ENCODE data around the gene ZNF507. TPM values are rescaled to one million over a fixed set of nuclear protein-coding genes. Genes with fewer than 3 reads are reported as not detected.

Gene ZNF507
- total RNA-seq = 18.6 TPM

DNA sequence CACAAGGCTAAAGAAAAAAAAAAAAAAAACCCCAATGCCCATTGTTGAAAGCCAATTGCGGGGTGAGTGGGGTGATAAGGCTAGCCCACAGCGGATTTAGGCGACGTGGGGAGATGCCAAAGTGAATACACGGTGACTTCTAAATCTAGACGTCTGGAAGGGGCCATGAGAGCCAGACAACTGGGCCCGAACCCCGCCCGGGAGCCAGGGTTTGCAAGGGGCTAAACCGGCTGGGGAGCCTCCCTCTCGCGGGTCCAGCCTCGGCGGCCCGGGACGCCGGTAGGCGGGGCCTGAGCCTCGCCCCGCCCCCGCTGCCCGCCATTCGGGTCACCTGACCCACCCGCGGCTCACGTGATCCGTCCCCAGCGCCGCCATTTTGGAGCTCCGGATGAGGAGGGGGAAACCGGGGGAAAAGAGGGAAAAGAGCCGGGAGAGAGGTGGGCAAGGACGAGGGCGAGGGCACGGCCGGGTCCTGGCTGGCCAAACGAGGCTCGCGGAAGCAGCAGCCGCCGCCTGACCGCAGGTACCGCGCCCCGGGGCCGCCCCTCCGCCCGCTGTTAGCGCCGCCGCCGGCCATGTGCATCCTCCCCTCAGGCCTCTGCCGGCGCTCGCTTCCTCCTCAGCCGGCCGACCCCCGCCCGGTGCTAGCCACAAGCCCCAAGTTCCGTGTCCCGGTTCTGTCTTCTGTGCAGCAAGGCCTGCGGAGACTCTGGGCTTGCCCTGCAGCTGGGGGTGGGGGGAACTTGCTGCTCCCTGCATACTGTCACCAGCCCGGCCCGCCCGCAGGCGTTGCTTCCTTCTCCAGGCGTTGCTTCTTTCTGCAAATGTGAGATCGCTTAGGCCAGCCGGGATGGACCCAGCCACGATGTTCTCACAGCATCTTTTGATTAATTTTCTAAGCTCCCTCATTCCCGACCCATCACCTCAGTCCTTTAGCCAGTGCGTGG is at the start of gene ZNF507:
Gene ZNF507, plus strand, starts transcription at position 350 of the 947 bp plus-strand sequence. CDS start 7,221 bp downstream, outside the sequence.
- peak; percentile 56 for DNase-seq

- DNase-seq = no peak
Measured at GRCh38 chr19:32296694-32297093, 48.7 kb upstream of the ZNF507 start.

- no peak for DNase-seq
Measured at GRCh38 chr19:32302778-32303177, 42.6 kb upstream of the ZNF507 start.

GRCh38 chr19:32303193-32303592 is 42.2 kb upstream of the ZNF507 start:
- DNase-seq = no peak

DNA sequence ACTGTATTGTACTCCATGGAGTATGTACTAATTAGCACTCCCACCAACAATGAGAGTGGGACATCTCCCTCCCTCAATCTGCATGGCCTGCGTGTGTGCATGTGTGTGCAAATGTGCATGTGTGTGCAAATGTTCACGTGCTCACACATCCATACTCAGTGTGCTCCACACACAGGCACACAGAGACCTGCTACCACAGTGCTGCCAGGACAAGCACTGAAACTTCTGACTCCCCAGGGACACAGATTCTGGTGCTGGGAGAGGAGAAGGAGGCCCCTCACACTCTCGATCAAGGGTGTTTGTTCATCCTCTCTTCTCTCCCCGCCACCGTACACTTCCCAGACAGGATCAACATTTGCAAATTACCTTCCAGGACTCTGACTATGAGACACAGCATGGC is 37.8 kb upstream of the ZNF507 start:
- no peak for DNase-seq

GRCh38 chr19:32308431-32309077 is 36.9 kb upstream of the ZNF507 start:
- DNase-seq = no peak

- DNase-seq = no peak
Measured at GRCh38 chr19:32309711-32310390, 35.6 kb upstream of the ZNF507 start.

- no peak for DNase-seq
Measured at GRCh38 chr19:32311371-32311770, 34.0 kb upstream of the ZNF507 start.

- DNase-seq = no peak
Measured at GRCh38 chr19:32313569-32314265, 31.7 kb upstream of the ZNF507 start.

GRCh38 chr19:32316034-32316433 is 29.4 kb upstream of the ZNF507 start:
- DNase-seq = no peak

GRCh38 chr19:32317086-32317485 is 28.3 kb upstream of the ZNF507 start:
- DNase-seq = no peak

GRCh38 chr19:32318884-32319520 is 26.4 kb upstream of the ZNF507 start:
- no peak for DNase-seq

DNA sequence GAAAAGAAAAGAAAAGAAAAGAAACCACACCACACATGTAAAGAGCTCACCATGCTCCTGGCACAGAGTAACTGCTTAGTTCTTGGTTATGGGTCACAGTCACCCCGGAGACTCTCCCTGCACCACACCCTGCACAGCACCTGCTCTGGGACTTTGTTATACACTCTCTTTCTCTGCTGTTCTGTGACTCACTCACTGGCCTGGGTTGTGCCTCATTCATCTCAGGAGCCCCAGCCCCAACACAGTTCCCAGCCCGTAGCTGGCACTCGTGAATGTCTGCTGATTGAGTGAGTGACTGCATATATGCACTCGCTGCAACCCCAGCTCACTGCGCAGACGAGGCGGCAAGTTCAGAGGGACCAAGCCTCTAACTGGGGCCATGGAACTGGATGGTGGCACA is 22.9 kb upstream of the ZNF507 start:
- DNase-seq = no peak

DNA sequence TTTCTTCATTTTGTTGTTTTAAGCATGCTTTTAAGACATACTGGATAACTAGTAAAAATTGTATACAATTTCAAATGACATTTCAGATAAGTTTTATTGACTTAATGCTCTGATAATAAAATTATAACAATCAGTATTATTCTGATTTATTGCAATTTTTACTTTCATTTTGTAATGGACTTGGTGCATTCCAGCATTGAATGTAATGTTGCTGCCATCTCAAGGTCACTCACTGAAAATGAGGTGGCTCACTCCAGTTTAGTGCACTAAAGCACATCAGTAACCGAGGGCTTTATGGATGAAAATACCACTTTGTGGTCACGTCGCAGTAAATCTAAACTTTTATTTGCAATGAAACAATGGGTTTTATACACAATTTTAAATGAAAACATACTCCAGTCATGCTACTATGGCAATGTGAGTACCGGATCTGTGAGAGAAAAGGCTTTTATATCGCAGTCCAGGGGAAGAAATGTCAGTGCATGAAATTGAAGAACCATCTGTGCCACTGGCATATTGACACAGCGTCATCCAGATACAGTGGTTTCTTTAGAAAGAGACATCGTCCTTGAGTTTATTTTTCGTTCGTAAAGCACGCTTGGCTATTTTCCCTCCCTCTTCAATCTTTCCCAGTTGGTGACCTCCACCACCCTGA is 20.7 kb upstream of the ZNF507 start:
- DNase-seq = no peak

GRCh38 chr19:32330213-32330857 is 15.1 kb upstream of the ZNF507 start:
- peak; percentile 20 for DNase-seq

GRCh38 chr19:32333227-32333626 is 12.2 kb upstream of the ZNF507 start:
- DNase-seq = no peak

DNA sequence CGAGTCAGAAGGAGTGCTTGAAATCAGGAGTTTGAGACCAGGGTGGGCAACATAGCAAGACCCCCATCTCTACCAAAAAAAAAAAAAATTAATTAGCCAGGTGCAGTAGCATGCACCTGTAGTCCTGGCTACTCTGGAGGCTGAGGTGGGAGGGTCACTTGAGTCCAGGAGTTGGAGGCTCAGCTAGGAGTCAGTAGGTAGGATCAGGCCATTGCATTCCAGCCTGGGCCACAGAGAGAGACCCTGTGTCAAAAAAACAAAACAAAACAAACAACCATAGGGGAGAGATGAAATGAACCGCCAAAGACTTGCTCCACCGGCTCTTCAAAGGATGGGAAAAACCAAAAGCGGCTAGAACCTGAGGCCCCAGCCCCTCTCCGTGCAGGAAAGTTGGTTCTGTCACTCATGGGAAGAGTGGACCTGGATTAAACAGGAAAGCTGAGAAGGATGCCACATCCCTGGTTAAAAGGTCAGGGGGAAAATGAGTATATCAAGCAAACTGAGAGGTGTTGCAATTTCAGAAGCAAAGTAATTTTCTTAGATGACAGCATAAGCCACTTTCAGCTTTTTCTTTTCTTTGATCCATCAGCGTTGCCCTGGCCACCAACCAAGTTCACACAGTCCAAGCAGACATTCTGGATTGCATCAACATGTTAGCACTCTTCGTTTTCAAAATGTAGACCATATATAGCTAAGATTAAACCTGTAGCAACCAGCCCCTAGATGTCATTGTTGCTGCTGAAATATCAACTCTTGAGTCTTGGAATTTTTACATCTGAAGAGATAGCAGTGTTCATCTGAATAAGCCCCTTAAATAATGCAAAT is 8.9 kb upstream of the ZNF507 start:
- DNase-seq = peak; percentile 16

- no peak for DNase-seq
Measured at GRCh38 chr19:32337084-32337808, 8.2 kb upstream of the ZNF507 start.

- no peak for DNase-seq
Measured at GRCh38 chr19:32339423-32339822, 6.0 kb upstream of the ZNF507 start.
